GM21360 (cell line): ENCODE results near the gene HSD17B13.
"Not testable (repeated sequence)": the region's sequence is repeated elsewhere in the genome, so short reads cannot be mapped to it uniquely, and the experiment has no call there.

Source experiments
- ATAC-seq: cut with Tn5 transposase; IDR thresholded peaks from one replicate; pipeline ENCODE4 v1.9.1; 2021; ENCODE audit warnings: mild to moderate bottlenecking, moderate library complexity; ENCODE audit not compliant: unreplicated experiment

HSD17B13 gene

DNA sequence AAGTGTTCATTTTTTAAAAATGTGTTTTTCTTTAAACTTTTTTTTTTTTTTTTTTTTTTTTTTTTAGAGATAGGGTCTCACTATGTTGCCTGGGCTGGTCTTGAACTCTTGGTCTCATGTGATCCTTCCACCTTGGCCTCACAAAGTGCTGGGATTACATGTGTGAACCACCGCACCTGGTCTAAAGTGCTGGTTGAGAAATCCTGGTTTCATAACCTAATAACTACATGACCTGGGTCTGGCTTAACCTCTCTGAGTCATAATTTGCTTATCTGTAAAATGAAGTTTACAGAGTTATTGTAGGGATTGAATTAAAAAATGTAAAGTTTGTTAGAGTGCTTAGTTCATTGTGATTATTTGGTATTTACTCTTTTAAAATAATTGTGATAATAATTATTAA is 5.2 kb downstream of the HSD17B13 start:
- ATAC-seq = no peak

DNA sequence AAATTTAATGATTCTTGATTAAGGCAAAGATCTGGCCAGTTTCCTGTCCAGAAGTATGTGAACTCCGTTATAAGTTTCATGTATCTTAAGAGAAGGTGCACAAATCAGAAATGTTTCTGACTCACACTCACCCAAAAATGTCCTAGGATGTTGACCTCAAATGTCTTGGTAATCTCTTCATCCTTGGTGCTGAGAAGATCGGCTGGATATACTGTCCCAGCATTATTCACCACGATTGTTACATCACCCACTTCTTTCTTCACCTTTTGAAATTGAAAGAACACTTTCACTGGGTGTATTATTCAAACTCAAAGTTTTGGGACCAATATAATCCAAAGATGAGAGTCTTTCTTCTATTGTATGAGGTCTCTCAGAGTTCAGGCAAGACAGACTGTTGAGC is 5.7 kb downstream of the HSD17B13 start:
- ATAC-seq = no peak

DNA sequence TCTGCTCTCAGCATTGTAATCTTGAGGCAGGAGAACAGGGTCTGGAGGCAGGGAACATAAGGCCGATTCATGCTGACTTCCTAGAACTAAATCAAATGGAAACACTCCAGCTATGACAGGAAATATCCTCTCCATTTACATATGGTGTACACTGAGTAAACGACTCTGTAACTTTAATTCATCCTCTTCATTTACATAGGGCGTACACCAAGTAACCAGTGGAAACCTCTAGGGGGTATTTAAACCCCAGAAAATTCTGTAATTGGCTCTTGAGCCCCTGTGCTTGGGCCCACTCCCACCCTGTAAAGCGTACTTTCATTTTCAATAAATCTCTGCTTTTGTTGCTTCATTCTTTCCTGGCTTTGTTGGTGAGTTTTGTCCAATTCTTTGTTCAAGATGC is 7.7 kb downstream of the HSD17B13 start:
- ATAC-seq = not testable (repeated sequence)

DNA sequence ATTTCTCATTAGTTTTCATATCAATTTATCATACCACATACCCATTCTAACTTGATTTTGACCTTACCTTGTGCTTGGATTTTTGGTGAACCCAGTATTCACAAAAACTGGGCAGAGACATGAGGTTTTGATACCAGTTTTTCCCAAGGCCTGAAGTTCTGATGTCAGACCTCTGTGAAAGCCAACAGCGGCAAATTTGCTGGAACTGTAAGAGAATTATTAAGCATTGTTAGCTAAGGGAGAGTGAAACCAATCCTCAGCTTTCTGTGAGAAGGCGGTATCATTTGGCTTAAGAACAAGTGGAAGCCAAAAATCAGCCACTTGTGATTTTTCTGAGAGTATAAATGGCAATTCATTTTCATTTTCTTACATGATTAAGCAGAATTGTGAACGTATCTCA is 8.9 kb downstream of the HSD17B13 start:
- ATAC-seq = no peak

DNA sequence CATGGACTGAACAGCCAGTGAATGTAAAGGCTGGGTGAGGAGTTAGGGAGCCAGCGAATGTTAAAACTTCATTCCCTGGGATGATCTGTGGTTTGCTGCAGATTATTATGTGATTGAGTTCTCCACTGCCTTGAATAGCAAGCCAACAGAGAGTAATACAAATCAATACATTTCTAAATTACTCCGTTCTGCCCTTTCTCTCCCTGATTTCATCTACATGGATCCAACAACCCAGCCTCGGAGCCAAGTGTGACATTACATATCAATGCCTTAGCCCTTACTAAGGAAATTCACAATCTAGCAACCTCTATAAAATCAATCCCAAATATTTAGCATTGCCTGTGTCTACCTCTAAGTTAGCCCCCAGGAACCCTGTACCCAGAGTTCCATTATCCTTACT is 11.0 kb downstream of the HSD17B13 start:
- ATAC-seq = no peak

DNA sequence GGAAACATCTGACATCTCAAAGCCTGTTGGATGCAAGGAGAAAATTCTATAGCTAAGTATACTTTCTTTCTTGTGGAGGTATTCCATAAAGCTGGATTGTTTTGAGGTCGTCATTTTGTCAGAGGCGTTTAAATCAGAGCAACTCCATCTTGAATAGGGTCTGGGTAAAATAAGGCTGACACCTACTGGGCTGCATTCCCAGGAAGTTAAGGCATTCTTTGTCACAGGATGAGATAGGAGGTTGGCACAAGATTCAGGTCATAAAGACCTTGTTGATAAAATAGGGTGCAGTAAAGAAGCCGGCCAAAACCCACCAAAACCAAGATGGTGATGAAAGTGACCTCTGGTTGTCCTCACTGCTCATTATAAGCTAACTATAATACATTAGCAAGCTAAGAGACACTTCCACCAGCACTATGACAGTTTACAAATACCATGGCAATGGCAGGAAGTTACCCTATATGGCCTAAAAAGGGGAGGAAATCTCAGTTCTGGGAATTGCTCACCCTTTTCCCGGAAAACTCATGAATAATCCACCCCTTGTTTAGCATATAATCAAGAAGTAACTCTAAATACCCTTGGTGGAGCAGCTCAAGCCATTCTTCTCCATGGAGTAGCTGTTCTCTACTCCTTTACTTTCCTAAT is 11.9 kb downstream of the HSD17B13 start:
- ATAC-seq = no peak

DNA sequence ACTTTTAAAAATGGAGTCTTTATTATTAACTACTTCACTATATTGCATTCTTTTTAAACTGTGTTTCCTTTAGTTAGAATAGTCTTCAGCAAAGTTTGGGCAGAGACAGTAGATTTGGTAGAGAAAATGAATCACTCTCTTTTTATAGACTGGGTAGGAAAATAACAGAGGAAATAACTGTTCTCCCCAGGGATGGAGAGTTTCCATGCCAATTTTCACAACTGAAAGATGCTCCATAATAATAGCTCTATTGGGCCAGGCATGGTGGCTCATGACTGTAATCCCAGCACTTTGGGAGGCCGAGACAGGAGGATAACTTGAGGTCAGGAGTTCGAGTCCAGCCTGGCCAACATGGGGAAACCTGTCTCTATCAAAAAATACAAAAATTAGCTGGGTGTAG is 13.1 kb downstream of the HSD17B13 start:
- no peak for ATAC-seq

DNA sequence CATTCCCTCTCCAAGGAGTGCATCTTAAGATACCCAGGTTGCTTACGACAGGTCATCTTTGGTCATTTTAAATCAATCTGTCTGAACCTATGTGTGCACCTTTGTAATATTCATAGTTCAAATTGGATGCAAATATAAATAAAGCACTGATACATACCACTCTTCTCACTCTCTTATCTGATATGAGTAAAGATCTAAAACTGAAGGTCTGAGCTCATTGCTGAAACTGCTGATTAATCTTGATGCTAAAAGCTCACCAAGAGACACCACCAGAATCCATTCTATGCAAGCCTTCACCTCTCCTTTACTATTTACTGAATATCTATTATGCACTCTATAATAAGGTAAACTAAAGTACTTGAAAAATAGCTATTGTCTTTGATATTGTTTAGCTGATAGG is 16.6 kb downstream of the HSD17B13 start:
- peak; percentile 82 for ATAC-seq

DNA sequence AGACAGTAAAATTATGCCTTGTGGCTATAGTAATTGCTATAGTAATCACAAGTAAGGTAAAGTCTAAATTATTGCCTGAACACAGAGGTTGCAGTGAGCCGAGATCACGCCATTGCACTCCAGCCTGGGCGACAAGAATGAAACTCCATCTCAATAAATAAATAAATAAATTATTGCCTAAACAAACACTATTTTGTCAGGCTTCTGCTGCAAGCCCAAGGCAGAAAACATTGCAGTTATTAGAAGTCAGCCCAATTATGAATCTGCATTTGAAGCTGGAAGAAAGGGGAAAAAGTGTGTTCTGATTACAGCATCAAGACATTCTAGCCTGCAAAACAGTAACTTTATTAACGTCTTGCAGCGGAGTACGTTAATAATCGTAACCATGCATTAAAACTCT is 17.1 kb downstream of the HSD17B13 start:
- ATAC-seq = no peak

DNA sequence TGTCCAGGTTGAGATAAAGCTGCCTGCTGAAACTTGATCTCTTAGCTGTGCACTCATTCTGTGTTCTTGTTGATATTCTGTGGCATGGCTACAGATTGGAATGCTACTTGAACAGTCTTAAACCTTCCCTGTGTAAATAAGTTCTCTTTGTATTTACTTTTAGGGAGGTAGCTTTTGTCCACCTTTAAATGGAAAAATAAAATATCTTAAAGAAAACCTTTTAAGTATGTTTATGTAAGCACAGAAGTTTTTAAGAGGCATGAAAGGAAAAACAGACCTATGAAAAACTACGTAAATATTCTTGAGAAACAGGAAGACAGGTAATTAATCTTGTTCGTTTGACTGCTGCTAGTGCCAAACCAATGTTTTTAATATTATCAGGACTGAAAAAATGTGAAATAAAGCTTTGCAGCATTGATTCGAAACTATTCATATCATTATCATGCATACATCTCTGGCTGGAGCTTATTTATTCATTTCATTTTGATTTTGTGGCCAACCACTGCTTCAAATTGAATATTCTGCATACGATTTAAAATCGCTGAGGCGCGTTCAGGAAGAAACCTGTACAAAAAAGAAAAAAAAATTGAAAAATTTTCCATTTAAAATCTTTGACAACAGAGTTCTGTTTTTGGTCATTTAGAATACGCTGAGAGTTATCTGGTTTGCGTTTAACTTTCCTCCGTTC is 17.8 kb downstream of the HSD17B13 start:
- ATAC-seq = no peak

DNA sequence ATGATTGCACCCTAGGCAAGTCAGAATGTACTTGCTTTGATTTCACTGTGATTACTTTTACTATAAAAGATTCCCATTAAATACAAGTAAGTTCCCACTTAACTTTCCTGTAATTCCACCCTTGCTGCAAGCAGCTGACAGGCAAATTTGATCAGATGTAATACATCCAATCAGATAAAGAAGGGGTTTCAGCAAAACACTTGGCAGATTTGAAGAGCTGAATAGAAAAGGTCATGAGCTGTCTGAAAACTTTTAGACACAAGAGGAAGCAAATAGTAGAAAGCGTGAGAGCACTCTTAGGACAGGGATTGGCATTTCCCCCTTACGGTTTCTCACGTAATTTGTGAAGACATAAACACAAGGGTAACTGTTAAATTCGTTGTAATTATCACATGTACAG is 22.8 kb downstream of the HSD17B13 start:
- ATAC-seq = no peak

DNA sequence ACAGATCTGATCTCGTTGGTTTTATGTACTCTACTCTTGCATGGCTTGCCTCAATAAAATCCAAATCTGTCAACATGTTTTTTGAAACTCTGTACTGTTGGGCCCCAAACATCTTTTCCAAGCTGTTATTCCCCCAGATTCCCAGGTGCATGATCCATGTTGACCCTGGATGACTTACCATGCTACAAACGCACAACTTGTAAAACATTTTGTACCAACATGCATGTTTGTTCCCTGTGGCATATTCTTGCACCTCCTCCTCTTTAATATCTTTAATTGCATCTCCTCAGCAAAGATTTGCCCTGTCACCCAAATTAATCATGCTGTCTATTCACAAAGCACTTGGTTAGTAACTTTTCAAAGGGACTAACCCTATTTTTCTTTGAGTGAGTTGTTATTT is 24.3 kb downstream of the HSD17B13 start:
- ATAC-seq = no peak

DNA sequence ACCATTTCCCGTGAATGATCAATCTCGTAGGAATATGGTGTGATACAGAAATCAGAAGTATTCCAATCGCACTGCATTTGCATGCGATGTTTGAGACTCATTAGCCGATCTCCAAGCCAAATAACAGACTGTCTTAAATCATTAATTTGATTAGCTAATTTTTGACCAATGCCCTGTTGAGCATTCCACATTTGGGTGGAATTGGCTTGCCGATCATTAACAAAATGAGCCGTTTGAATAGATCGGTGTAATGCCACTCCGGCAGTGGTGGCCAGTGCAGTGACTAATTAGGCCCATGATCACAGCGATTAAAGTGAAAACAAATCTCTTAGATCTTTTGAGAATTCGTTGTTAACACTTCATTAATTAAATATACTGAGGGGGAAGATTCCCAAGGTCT is 27.8 kb downstream of the HSD17B13 start:
- ATAC-seq = not testable (repeated sequence)

DNA sequence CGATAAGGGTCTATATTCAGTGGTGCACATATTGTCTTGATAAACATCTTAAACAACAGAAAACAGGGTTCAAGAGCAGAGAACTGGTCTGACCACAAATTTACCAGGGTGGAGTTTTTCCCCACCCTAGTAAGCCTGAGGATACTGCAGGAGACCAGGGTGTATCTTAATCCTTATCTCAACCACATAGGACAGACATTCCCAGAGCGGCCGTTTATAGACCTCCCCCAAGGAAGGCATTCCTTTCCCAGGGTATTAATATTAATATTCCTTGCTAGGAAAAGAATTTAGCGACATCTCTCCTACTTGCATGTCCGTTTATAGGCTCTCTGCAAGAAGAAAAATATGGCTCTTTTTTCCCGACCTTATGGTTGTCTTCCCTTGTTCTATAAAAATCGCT is 28.8 kb downstream of the HSD17B13 start:
- ATAC-seq = not testable (repeated sequence)

DNA sequence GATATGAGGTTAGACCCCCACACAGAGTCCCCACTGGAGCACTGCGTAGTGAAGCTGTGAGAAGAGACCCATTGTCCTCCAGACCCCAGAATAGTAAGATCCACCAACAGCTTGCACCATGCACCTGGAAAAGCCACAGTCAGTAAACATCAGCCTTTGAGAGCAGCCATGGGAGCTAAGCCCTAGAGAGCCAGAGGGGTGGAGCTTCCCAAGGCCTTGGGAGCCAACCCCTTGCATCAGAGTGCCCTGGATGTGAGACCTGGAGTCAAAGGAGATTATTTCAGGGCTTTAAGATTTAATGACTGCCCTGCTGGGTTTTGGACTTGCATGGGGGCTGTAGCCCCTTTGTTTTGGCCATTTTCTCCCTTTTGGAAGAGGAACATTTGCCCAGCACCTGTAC is 35.7 kb downstream of the HSD17B13 start:
- no peak for ATAC-seq

DNA sequence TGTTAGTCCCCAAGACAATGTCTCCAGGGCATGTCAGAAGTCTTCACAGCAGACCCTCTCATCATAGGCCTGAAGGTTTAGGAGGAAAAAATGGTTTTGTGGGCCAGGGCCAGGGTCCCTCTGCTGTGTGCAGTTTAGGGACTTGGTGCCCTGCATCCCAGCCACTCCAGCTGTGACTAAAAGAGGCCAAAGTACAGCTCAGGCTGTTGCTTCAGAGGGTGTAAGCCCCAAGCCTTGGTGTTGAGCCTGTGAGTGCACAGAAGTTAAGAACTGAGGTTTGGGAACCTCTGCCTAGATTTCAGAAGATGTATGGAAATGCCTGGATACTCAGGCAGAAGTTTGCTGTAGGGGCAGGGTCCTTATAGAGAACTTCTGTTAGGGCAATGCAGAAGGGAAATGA is 38.4 kb downstream of the HSD17B13 start:
- ATAC-seq = not testable (repeated sequence)

DNA sequence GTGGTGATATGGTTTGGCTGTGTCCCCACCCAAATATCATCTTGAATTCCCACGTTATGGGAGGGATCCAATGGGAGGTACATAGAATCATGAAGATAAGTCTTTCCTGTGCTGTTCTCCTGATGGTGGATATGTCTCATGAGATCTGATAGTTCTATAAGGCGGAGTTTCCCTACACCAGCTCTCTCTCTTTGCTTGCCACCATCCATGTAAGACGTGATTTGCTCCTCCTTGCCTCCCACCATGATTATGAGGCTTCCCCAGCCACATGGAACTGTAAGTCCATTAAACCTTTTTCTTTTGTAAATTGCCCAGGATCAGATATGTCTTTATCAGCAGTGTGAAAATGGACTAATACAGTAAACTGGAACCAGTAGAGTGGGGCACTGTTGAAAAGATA is 39.5 kb downstream of the HSD17B13 start:
- ATAC-seq = no peak

DNA sequence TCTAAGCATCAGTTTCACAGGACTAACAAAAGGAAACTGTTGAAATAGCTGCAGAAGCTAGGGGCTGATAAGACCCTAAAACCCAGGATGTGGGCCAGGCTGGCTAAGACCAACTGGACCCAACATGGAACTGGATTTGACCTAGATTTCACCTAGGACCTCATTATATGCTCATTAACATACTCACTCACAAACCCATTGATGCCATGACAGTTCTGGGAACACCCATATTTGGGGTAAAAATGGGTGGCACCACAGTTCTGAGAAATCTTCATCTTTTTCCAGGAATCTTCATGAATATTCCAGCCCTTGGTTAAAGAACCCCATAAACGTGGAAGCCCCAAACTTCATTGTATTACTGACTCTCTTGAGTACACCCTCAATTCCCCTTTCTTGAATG is 41.1 kb downstream of the HSD17B13 start:
- ATAC-seq = no peak

DNA sequence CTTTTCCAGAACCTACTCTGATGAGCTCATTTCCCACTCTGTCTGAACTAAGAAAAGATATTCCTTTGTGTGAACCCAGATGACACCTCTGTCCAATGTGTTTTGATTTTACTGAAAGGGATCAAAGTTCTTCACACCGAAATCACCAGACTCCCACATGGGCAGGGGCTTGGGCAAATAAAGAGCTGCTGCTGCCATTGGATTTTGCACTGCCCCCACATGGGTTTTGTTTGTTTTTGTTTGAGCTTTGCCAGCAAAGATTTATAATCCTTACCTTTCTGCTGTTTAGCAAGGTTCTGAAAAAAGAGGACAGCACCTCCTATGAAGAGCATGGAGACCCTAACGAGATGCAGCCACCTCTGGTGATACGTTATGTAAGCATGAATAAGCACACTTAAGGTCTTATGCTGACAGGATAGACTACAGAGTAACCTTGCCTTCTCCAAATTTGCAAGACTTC is 44.3 kb downstream of the HSD17B13 start:
- no peak for ATAC-seq

DNA sequence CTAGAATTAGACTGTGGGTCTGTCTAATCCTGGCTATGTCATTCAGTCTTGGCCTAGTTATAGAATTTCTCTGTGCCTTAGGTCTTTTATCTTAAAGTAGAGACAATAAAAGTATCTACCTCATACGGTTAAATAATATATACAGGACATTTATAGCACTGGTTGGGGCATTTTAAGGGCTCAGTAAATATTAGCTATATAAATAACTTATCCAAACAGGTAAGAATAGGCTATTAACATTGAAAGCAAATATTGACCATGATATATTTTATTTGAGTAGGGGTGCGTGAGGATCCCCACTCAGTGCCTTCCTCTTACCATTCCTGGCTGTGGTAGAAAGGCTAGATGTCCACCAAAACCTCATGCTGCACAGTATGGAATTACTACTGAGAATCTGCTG is 47.4 kb downstream of the HSD17B13 start:
- ATAC-seq = no peak

DNA sequence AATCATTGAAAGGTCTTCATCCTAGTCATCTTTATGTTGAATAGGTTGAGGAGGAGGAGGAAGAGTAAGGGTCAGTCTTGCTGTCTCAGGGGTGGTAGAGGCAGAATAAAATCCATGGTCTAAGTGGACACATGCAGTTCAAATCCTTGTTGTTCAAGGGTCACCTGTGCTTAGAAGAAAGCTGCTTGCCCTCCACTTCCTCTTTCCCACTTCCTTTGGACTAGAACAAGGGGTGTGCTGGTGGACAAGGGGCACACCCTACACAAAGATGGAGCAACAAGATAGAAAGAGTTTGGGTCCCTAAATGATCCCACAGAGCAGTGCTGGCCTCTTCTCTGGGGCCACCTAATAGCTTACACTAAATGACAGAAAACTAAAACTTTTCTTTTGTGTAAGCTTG is 47.9 kb downstream of the HSD17B13 start:
- ATAC-seq = no peak

DNA sequence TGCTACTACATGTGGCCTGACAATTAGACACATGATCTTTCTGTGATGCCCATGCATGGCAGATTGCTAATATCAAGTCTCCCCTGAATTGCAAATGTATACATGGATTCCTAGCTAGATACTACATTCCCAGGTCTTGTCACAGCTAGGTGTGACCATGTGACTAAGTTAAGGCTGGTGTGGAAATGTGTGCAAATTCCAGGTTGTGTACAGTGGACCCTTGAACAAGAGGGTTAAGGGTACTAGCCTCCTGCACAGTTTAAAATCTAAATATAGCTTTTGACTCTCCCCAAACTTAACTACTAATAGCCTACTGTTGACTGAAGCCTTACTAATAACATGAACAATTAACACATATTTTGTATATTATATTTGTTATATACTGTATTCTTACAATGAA is 48.4 kb downstream of the HSD17B13 start:
- no peak for ATAC-seq

DNA sequence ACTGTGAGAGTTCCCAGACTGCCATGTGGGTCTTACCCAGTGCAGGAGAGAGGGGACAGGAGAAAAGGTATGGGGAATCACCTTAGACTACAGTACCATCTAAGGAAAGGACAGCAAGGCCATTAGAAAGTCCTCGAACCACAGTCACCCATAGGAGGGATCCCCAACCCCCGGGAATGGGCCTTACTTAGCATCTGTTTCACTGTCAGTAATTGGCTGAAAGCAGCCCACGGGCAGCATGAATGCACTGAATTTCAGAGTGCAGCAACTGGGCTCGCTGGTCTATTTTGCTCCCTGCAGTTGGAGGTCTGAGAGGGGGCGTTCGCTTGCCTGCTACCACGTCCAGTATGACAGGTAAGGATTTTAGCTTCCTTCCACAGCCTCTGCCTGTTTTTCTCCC is 51.9 kb downstream of the HSD17B13 start:
- no peak for ATAC-seq
